ACC112 (cell line): ENCODE data around the gene MACROD1.

Experiments
- H2AFZ ChIP-seq: fragments of 200-600 bp; sonication (generic); one replicate; pipeline ENCODE4 v1.6.0; 2017; ENCODE audit warnings: antibody characterized with exemption, low read length; ENCODE audit not compliant: unreplicated experiment
- H3K27ac ChIP-seq: fragments of 200-600 bp; sonication (generic); 2 replicates; pipeline ENCODE4 v1.5.1; 2014; ENCODE audit warnings: low read depth, mild to moderate bottlenecking, antibody characterized with exemption, low read length, moderate library complexity
- H3K27me3 ChIP-seq: fragments of 200-600 bp; sonication (generic); 2 replicates; pipeline ENCODE4 v1.6.1; 2014; ENCODE audit warnings: mild to moderate bottlenecking, antibody characterized with exemption, low read length, moderate library complexity, mixed read lengths; ENCODE audit not compliant: insufficient read depth
- H3K36me3 ChIP-seq: fragments of 200-600 bp; sonication (generic); 2 replicates; pipeline ENCODE4 v1.6.1; 2016; ENCODE audit warnings: mild to moderate bottlenecking, antibody characterized with exemption, low read length, moderate library complexity, mixed read lengths; ENCODE audit not compliant: insufficient read depth
- H3K4me1 ChIP-seq: fragments of 200-600 bp; sonication (generic); one replicate; pipeline ENCODE4 v1.6.1; 2016; ENCODE audit warnings: low read length, mixed read lengths; ENCODE audit not compliant: insufficient read depth, unreplicated experiment, control insufficient read depth
- H3K4me3 ChIP-seq: fragments of 200-600 bp; sonication (generic); 2 replicates; pipeline ENCODE4 v1.5.1; 2014; ENCODE audit warnings: mild to moderate bottlenecking, low read depth, low read length
- H3K79me2 ChIP-seq: fragments of 200-600 bp; sonication (generic); one replicate; pipeline ENCODE4 v1.6.0; 2016; ENCODE audit warnings: low read length; ENCODE audit not compliant: control insufficient read depth, unreplicated experiment, insufficient read depth

MACROD1 gene

GRCh38 chr11:64185175-64185692 lies 19.3 kb upstream of the MACROD1 start:
- peaks cover 31% of the 10 kb centered on the region for H3K4me1 ChIP-seq
- H3K4me3 ChIP-seq, result peak overlapping the region; percentile 89; the same call in 1 of the 2 replicates
- H2AFZ ChIP-seq, result no peak overlapping the region
- H3K36me3 ChIP-seq, result 0 out of 2 replicates have a peak, but pooled peaks cover 5% of the 10 kb centered on the region
- no peaks in the 10 kb centered on the region for H3K27me3 ChIP-seq
- peaks cover 39% of the 10 kb centered on the region for H3K79me2 ChIP-seq
- peak overlapping the region; percentile 77 for H3K27ac ChIP-seq

DNA sequence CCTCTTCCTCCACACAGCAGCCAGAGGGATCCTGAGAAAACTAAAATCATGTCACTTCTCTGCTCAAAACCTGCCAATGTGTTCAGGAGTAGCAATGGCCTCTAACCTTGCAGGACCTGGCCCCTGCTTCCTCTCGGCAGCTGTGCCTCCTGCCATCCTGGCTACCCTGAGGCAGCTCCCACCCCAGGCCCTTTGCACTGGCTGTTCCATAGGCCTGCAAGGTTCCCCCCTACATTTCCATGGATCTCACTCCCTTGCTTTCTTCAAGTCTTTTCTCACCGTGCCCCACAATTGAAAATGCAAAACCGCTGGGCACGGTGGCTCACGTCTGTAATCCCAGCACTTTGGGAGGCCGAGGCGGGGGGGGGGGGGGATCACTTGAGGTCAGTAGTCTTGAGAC lies 18.0 kb upstream of the MACROD1 start:
- H3K4me1 ChIP-seq, result peaks cover 31% of the 10 kb centered on the region
- no peak overlapping the region for H2AFZ ChIP-seq

GRCh38 chr11:64181506-64182411 lies 15.8 kb upstream of the MACROD1 start:
- peaks cover 32% of the 10 kb centered on the region for H3K79me2 ChIP-seq
- peaks cover 12% of the 10 kb centered on the region; the same call in 1 of the 2 replicates for H3K36me3 ChIP-seq
- H3K4me3 ChIP-seq, result peak overlapping the region; percentile 27
- H2AFZ ChIP-seq, result no peak overlapping the region
- peaks cover 25% of the 10 kb centered on the region for H3K4me1 ChIP-seq
- no peaks in the 10 kb centered on the region for H3K27me3 ChIP-seq
- H3K27ac ChIP-seq, result peak overlapping the region; percentile 57

More for the DNA sequence above, 18.0 kb upstream of the MACROD1 start:
- peaks cover 32% of the 10 kb centered on the region for H3K79me2 ChIP-seq
- H3K27ac ChIP-seq, result no peak overlapping the region
- H3K27me3 ChIP-seq, result no peaks in the 10 kb centered on the region
- H3K36me3 ChIP-seq, result peaks cover 9% of the 10 kb centered on the region; the same call in 1 of the 2 replicates
- H3K4me3 ChIP-seq, result peak overlapping the region; percentile 89; the same call in 1 of the 2 replicates

DNA sequence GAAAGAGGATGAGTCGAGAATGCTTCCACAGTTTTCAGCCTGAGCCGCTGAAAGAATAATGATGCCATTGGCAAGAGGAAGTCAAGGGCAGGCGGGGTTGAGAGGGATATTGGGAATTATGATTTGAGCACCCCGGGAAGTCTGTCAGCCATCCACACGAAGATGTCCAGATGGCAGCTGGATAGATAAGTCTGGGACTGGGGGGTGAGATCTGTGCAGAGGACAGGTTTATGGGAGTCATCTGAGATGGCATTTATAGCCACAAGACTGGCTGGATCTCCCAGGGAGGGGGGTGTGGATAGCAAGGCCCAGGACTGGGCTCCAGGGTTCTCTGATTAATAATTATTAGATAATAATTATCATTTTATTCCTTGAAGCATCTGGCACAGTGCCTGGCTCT lies 15.0 kb upstream of the MACROD1 start:
- H3K4me1 ChIP-seq, result peaks cover 25% of the 10 kb centered on the region
- peaks cover 32% of the 10 kb centered on the region for H3K79me2 ChIP-seq
- H2AFZ ChIP-seq, result no peak overlapping the region
- H3K36me3 ChIP-seq, result peaks cover 12% of the 10 kb centered on the region; the same call in 1 of the 2 replicates
- peak overlapping the region; percentile 27 for H3K4me3 ChIP-seq
- 0 out of 2 replicates have a peak overlapping the region, but pooled peaks have one; percentile 6 for H3K27ac ChIP-seq
- no peaks in the 10 kb centered on the region for H3K27me3 ChIP-seq

GRCh38 chr11:64178951-64179639 lies 13.2 kb upstream of the MACROD1 start:
- Histone ChIP-seq H3K79me2 (peaks cover 26% of the 10 kb centered on the region), H2AFZ (no peak overlapping the region), H3K4me1 (peaks cover 25% of the 10 kb centered on the region), H3K36me3 (peaks cover 14% of the 10 kb centered on the region; the same call in 1 of the 2 replicates), H3K27me3 (no peaks in the 10 kb centered on the region), H3K27ac (no peak overlapping the region), H3K4me3 (no peak overlapping the region)

DNA sequence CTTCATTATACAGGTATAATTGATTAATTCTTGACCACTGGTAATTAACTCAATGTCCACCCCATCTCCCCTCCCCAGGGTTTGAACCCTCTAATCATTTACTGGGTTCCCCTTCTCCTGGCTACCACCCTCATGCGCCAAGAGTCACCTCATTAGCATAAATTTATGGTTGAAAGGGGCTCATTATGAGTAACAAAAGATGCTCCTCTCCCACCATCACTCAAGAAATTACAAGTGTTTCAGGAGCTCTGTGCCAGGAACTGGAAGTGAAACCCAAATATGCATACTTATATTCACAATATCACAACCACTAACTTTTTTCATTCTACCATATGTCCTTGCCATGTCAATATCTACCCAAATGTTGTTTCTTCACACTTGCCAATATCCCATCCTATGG lies 12.3 kb upstream of the MACROD1 start:
- no peak overlapping the region for H3K4me3 ChIP-seq
- peaks cover 17% of the 10 kb centered on the region for H3K4me1 ChIP-seq
- H3K27me3 ChIP-seq, result no peaks in the 10 kb centered on the region
- H3K36me3 ChIP-seq, result peaks cover 14% of the 10 kb centered on the region; the same call in 1 of the 2 replicates
- no peak overlapping the region for H3K27ac ChIP-seq
- H3K79me2 ChIP-seq, result peaks cover 17% of the 10 kb centered on the region
- no peak overlapping the region for H2AFZ ChIP-seq

DNA sequence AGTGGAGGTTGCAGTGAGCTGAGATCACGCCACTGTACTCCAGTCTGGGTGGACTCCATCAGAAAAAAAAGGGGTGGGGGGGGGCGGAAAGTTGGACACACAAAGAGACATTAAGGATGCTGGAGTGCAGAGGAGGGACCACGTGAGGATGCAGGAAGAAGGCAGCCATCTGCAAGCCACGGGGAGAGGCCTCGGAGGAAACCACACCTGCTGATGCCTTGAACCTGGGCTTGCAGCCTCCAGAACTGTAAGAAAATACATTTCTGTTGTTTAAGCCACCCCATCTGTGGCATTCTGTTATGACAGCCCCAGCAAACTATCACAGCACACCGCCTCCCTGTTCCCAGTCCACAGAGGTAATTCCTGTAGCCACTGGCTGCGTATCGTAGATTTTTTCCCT lies 10.8 kb upstream of the MACROD1 start:
- Histone ChIP-seq H3K79me2 (peaks cover 7% of the 10 kb centered on the region), H3K27ac (no peak overlapping the region), H3K36me3 (peaks cover 14% of the 10 kb centered on the region; the same call in 1 of the 2 replicates), H2AFZ (no peak overlapping the region), H3K4me3 (no peak overlapping the region), H3K4me1 (peaks cover 11% of the 10 kb centered on the region), H3K27me3 (no peaks in the 10 kb centered on the region)

DNA sequence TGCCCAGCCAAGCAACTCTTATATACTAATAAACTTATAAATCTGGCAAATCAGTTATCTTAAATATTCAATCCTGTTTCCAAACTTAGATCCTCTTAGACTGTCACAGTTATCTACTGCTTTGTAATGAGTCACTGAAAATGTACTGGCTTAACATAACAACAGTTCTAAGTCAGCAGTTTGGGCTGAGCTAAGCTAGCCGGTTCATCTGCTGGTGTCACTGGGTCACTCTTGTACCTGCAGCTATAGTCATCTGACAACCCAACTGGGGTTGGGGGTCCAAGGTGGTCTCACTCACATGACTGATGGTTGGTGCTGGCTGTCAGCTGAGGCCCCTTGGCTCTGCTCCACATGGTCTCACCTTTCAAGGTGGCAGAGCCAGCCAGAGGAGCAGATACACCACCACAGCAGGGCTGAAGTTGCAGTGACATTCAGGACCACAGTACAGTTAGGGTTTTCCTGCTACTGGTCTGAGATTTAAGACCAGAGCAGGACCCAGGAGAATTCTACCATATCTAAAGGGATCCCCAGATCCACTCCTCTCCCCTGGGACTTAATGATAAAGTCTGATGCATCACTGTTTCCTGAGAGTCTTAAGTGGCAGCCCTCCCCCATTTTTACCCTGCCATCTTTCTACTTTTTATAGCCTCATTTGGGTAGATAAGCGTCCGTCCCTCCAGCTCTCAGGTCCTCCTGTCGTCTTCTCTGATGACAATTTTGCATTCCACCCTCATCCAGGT lies 7.9 kb upstream of the MACROD1 start:
- H3K4me3 ChIP-seq, result no peak overlapping the region
- no peaks in the 10 kb centered on the region for H3K4me1 ChIP-seq
- no peak overlapping the region for H3K27ac ChIP-seq
- no peaks in the 10 kb centered on the region for H3K27me3 ChIP-seq
- H3K36me3 ChIP-seq, result peaks cover 5% of the 10 kb centered on the region; the same call in 1 of the 2 replicates
- H2AFZ ChIP-seq, result no peak overlapping the region
- H3K79me2 ChIP-seq, result no peaks in the 10 kb centered on the region

DNA sequence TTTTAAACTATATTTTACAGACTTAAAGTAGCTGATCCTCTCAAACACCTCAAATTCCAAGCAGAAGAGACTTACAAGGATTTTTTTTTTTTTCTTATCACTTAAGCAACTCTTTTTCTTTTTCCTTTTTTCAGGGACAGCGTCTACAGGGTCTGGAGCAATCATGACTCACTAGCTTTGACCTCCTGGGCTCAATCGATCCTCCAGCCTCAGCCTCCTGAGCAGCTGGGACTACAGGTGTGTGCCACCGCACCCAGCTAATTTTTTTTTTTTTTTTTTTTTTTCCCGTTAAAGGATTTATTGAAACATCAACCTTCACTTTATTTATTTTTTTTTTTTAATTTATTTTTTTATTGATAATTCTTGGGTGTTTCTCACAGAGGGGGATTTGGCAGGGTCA lies 4.5 kb upstream of the MACROD1 start:
- Histone ChIP-seq H3K27ac (no peak overlapping the region), H3K79me2 (peaks cover 2% of the 10 kb centered on the region), H3K4me3 (no peak overlapping the region), H3K27me3 (no peaks in the 10 kb centered on the region), H3K36me3 (0 out of 2 replicates have a peak, but pooled peaks cover 2% of the 10 kb centered on the region), H2AFZ (no peak overlapping the region), H3K4me1 (no peaks in the 10 kb centered on the region)

GRCh38 chr11:64165481-64165841 lies 452 bp downstream of the MACROD1 start:
- peaks cover 7% of the 10 kb centered on the region for H3K4me1 ChIP-seq
- peak overlapping the region; percentile 88 for H2AFZ ChIP-seq
- no peaks in the 10 kb centered on the region for H3K27me3 ChIP-seq
- H3K36me3 ChIP-seq, result no peaks in the 10 kb centered on the region
- H3K27ac ChIP-seq, result no peak overlapping the region
- peaks cover 15% of the 10 kb centered on the region for H3K79me2 ChIP-seq
- peak overlapping the region; percentile 94 for H3K4me3 ChIP-seq
